Measurements from ENCODE around the gene ADORA2B. TPM values are rescaled to one million over a fixed set of nuclear protein-coding genes. Genes with fewer than 3 reads are reported as not detected.

Gene ADORA2B
- total RNA-seq, 1 donor = 4.7 TPM

GRCh38 chr17:15999974-16000827 lies 55.3 kb downstream of the ADORA2B start:
- H3K79me2 ChIP-seq (ENCODE audit: insufficient read depth, low read length) = peaks cover 40% of the 10 kb centered on the region
- peak overlapping the region; percentile 71 for H2AFZ ChIP-seq (ENCODE audit: low read length)
- peaks cover 38% of the 10 kb centered on the region for H3K36me3 ChIP-seq (ENCODE audit: insufficient read depth, low read length)
- H3K27me3 ChIP-seq (ENCODE audit: insufficient read depth, low read length) = no peaks in the 10 kb centered on the region
- H3K4me3 ChIP-seq (ENCODE audit: insufficient read depth, low read length) = peak overlapping the region; percentile 84
- H3K4me1 ChIP-seq (ENCODE audit: insufficient read depth, low read length) = peaks cover 19% of the 10 kb centered on the region
- H3K27ac ChIP-seq (ENCODE audit: low read depth, low read length) = peak overlapping the region; percentile 96
- TF ChIP-seq CTCF (IDR thresholded peaks at IDR 0.05; ENCODE audit: extremely low read depth, low read depth, low read length) = no peak
- H3K9me3 ChIP-seq (ENCODE audit: low read depth, low read length) = no peaks in the 10 kb centered on the region
- DNase-seq (ENCODE audit: insufficient read length, low spot score, missing footprints) = peak; percentile 18
- H4K20me1 ChIP-seq (ENCODE audit: insufficient read depth, low read length) = peaks cover 11% of the 10 kb centered on the region
- peak overlapping the region; percentile 97 for H3K4me2 ChIP-seq (ENCODE audit: insufficient read depth, low read length)

- H3K4me3 ChIP-seq (ENCODE audit: insufficient read depth, low read length) = peak overlapping the region; percentile 84
- DNase-seq (ENCODE audit: insufficient read length, low spot score, missing footprints) = peak; percentile 44
- H2AFZ ChIP-seq (ENCODE audit: low read length) = no peak overlapping the region
- no peaks in the 10 kb centered on the region for H3K27me3 ChIP-seq (ENCODE audit: insufficient read depth, low read length)
- H4K20me1 ChIP-seq (ENCODE audit: insufficient read depth, low read length) = peaks cover 11% of the 10 kb centered on the region
- H3K79me2 ChIP-seq (ENCODE audit: insufficient read depth, low read length) = peaks cover 40% of the 10 kb centered on the region
- no peak for TF ChIP-seq CTCF (IDR thresholded peaks at IDR 0.05; ENCODE audit: extremely low read depth, low read depth, low read length)
- H3K27ac ChIP-seq (ENCODE audit: low read depth, low read length) = peak overlapping the region; percentile 96
- H3K4me2 ChIP-seq (ENCODE audit: insufficient read depth, low read length) = peak overlapping the region; percentile 97
- H3K36me3 ChIP-seq (ENCODE audit: insufficient read depth, low read length) = peaks cover 49% of the 10 kb centered on the region
- H3K9me3 ChIP-seq (ENCODE audit: low read depth, low read length) = no peaks in the 10 kb centered on the region
- peaks cover 19% of the 10 kb centered on the region for H3K4me1 ChIP-seq (ENCODE audit: insufficient read depth, low read length)
Observed at GRCh38 chr17:16001226-16001897, 56.4 kb downstream of the ADORA2B start.

- TF ChIP-seq CTCF (IDR thresholded peaks at IDR 0.05; ENCODE audit: extremely low read depth, low read depth, low read length) = no peak
- Histone ChIP-seq H3K4me2 (ENCODE audit: insufficient read depth, low read length) (no peak overlapping the region), H3K36me3 (ENCODE audit: insufficient read depth, low read length) (peaks cover 63% of the 10 kb centered on the region), H3K27ac (ENCODE audit: low read depth, low read length) (no peak overlapping the region), H3K4me1 (ENCODE audit: insufficient read depth, low read length) (peaks cover 19% of the 10 kb centered on the region), H3K27me3 (ENCODE audit: insufficient read depth, low read length) (no peaks in the 10 kb centered on the region), H3K4me3 (ENCODE audit: insufficient read depth, low read length) (no peak overlapping the region), H3K79me2 (ENCODE audit: insufficient read depth, low read length) (peaks cover 37% of the 10 kb centered on the region), H4K20me1 (ENCODE audit: insufficient read depth, low read length) (peaks cover 11% of the 10 kb centered on the region), H2AFZ (ENCODE audit: low read length) (no peak overlapping the region), H3K9me3 (ENCODE audit: low read depth, low read length) (no peaks in the 10 kb centered on the region)
- DNase-seq (ENCODE audit: insufficient read length, low spot score, missing footprints) = no peak
Observed at GRCh38 chr17:16002708-16003260, 57.9 kb downstream of the ADORA2B start.

- H3K27me3 ChIP-seq (ENCODE audit: insufficient read depth, low read length) = no peaks in the 10 kb centered on the region
- no peak overlapping the region for H3K27ac ChIP-seq (ENCODE audit: low read depth, low read length)
- H3K4me3 ChIP-seq (ENCODE audit: insufficient read depth, low read length) = no peak overlapping the region
- H3K9me3 ChIP-seq (ENCODE audit: low read depth, low read length) = no peaks in the 10 kb centered on the region
- peaks cover 36% of the 10 kb centered on the region for H3K79me2 ChIP-seq (ENCODE audit: insufficient read depth, low read length)
- peaks cover 15% of the 10 kb centered on the region for H3K4me1 ChIP-seq (ENCODE audit: insufficient read depth, low read length)
- TF ChIP-seq CTCF (IDR thresholded peaks at IDR 0.05; ENCODE audit: extremely low read depth, low read depth, low read length) = no peak
- H3K36me3 ChIP-seq (ENCODE audit: insufficient read depth, low read length) = peaks cover 73% of the 10 kb centered on the region
- H3K4me2 ChIP-seq (ENCODE audit: insufficient read depth, low read length) = no peak overlapping the region
- no peak overlapping the region for H2AFZ ChIP-seq (ENCODE audit: low read length)
- no peak for DNase-seq (ENCODE audit: insufficient read length, low spot score, missing footprints)
- peaks cover 11% of the 10 kb centered on the region for H4K20me1 ChIP-seq (ENCODE audit: insufficient read depth, low read length)
Observed at GRCh38 chr17:16003841-16004240, 58.9 kb downstream of the ADORA2B start.

Data from osteoblast (primary cell).